ENCODE data around the gene TBCK. TPM values are rescaled to one million over a fixed set of nuclear protein-coding genes. Genes with fewer than 3 reads are reported as not detected.

The TBCK gene
- total and polyA plus RNA-seq, 2 of the 13 experiments (the other 11 are each of a cell fraction or from before 2014, with no cell fraction given): 51.0 to 62.4 TPM

GRCh38 chr4:106149026-106149425, 167.0 kb downstream of the TBCK start:
- Histone ChIP-seq H3K9ac (ENCODE audit: insufficient read depth, low read depth, low read length) (no peak overlapping the region), H3K79me2 (ENCODE audit: insufficient read depth, low read length) (no peaks in the 10 kb centered on the region), H3K36me3 (replicated peaks in 1 of 2; ENCODE audit: control insufficient read depth in 1 of 2, insufficient read depth in 2 of 2, low read length in 2 of 2) (peaks cover 2 to 11% of the 10 kb centered on the region in 2 experiments; a peak in 3 of 5 replicates), H3K9me3 (ENCODE audit: low read length) (no peaks in the 10 kb centered on the region), H2AFZ (ENCODE audit: low read length) (no peak overlapping the region), H3K4me3 (replicated peaks in 1 of 3; ENCODE audit: insufficient read depth in 1 of 3, low read depth in 2 of 3, low read length in 3 of 3) (no peak overlapping the region), H4K20me1 (ENCODE audit: insufficient read depth, low read length) (no peaks in the 10 kb centered on the region), H3K4me2 (ENCODE audit: low read depth, low read length) (no peak overlapping the region), H3K27me3 (ENCODE audit: control insufficient read depth in 1 of 2, insufficient read depth in 2 of 2, low read length in 2 of 2) (no peaks in the 10 kb centered on the region), H3K27ac (ENCODE audit: extremely low read length, insufficient read depth, low read length) (no peak overlapping the region), H3K4me1 (ENCODE audit: insufficient read depth, low read length) (no peaks in the 10 kb centered on the region)
- BruUV-seq (replicated peaks): no TSS peak
- intact Hi-C loops (cut with micrococcal nuclease; ENCODE audit: unreplicated experiment): no loop called here
- CTCF ChIA-PET (ENCODE audit: low intra/inter-chr PET ratio, low total read pairs): no interaction called here
- 87% methylated on average over 1 of the region's 1 CpG for WGBS (ENCODE audit: low lambda C conversion rate)
- POLR2A ChIA-PET: no interaction called here
- TF ChIP-seq ZNF790 (CRISPR knock-in tag; IDR thresholded peaks at IDR 0.05; ENCODE audit: borderline replicate concordance) (no peak), KMT2B (CRISPR knock-in tag; IDR thresholded peaks at IDR 0.05) (no peak), IRX3 (CRISPR knock-in tag; IDR thresholded peaks at IDR 0.05; ENCODE audit: borderline replicate concordance, low read depth) (no peak), SP2 (CRISPR knock-in tag; IDR thresholded peaks at IDR 0.05) (no peak), ZNF468 (CRISPR knock-in tag; IDR thresholded peaks at IDR 0.05) (no peak), TAF15 (IDR thresholded peaks at IDR 0.05; ENCODE audit: low read depth, low read length, poor library complexity, severe bottlenecking) (no peak), SRSF9 (IDR thresholded peaks at IDR 0.05; ENCODE audit: borderline replicate concordance, insufficient read depth, low read depth, low read length, poor library complexity, severe bottlenecking) (no peak), HES4 (CRISPR knock-in tag; IDR thresholded peaks at IDR 0.05; ENCODE audit: borderline replicate concordance) (no peak), ZBTB10 (CRISPR knock-in tag; IDR thresholded peaks at IDR 0.05; ENCODE audit: borderline replicate concordance) (no peak), NFE2L2 (IDR thresholded peaks at IDR 0.05; ENCODE audit: low read length) (no peak), TMF1 (CRISPR knock-in tag; IDR thresholded peaks at IDR 0.05; ENCODE audit: low read depth) (no peak), FIP1L1 (IDR thresholded peaks at IDR 0.05; ENCODE audit: borderline replicate concordance, insufficient read depth, low read depth, low read length) (no peak), STAT5B (CRISPR knock-in tag; IDR thresholded peaks at IDR 0.05) (no peak), GTF3A (CRISPR knock-in tag; conservative IDR thresholded peaks at IDR 0.05) (no peak), ZFAT (CRISPR knock-in tag; conservative IDR thresholded peaks at IDR 0.05) (no peak)
- TF ChIP-seq, protein P1, sequence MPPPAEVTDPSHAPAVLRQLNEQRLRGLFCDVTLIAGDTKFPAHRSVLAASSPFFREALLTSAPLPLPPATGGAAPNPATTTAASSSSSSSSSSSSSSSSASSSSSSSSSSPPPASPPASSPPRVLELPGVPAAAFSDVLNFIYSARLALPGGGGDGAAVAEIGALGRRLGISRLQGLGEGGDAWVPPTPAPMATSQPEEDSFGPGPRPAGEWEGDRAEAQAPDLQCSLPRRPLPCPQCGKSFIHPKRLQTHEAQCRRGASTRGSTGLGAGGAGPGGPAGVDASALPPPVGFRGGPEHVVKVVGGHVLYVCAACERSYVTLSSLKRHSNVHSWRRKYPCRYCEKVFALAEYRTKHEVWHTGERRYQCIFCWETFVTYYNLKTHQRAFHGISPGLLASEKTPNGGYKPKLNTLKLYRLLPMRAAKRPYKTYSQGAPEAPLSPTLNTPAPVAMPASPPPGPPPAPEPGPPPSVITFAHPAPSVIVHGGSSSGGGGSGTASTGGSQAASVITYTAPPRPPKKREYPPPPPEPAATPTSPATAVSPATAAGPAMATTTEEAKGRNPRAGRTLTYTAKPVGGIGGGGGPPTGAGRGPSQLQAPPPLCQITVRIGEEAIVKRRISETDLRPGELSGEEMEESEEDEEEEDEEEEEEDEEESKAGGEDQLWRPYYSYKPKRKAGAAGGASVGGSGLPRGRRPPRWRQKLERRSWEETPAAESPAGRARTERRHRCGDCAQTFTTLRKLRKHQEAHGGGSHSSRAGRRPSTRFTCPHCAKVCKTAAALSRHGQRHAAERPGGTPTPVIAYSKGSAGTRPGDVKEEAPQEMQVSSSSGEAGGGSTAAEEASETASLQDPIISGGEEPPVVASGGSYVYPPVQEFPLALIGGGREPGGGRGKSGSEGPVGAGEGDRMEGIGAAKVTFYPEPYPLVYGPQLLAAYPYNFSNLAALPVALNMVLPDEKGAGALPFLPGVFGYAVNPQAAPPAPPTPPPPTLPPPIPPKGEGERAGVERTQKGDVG (CRISPR knock-in tag; IDR thresholded peaks at IDR 0.05; ENCODE audit: borderline replicate concordance): no peak
- FAIRE-seq (no peak), DNase-seq (ENCODE audit: low spot score) (no peak), ATAC-seq (no peak)
- in situ Hi-C loops (cut with HindIII; ENCODE audit: extremely low pct_ligation_motif_present, low pct_unique_long_range_greater_than_20kb): no loop called here
